Esophagus squamous epithelium (tissue), 5 donors: ENCODE results near the gene IFIH1. TPM values are rescaled to one million over a fixed set of nuclear protein-coding genes. Genes with fewer than 3 reads are reported as not detected.

Source experiments
- DNase-seq: peaks from one replicate; lab custom pipeline; 2025; lab: John Stamatoyannopoulos, UW
- H3K27ac ChIP-seq, 4 donors: fragments of 200-600 bp; sonication (generic); one replicate each; pipeline ENCODE4 v1.5.1; 2016 to 2019; ENCODE audit warnings: mild to moderate bottlenecking in 1 of 4
- H3K27me3 ChIP-seq, 4 donors: fragments of 200-600 bp; sonication (generic); 1 replicate in 3 of 4; 2 replicates in 1 of 4; pipeline versions ENCODE4 v1.5.1 to v1.6.0; 2017 to 2021; ENCODE audit warnings: antibody characterized with exemption in 1 of 4
- H3K36me3 ChIP-seq, 3 donors: fragments of 200-600 bp; sonication (generic); one replicate each; pipeline ENCODE4 v1.5.1; 2016 to 2019
- H3K4me1 ChIP-seq, 3 donors: fragments of 200-600 bp; sonication (generic); one replicate each; pipeline ENCODE4 v1.5.1; 2017 to 2019
- H3K4me3 ChIP-seq, 4 donors: fragments of 200-600 bp; sonication (generic); 1 replicate in 3 of 4; 2 replicates in 1 of 4; pipeline ENCODE4 v1.5.1; 2016 to 2019; ENCODE audit warnings: mild to moderate bottlenecking in 2 of 4, moderate library complexity in 1 of 4
- H3K9me3 ChIP-seq, 3 donors: fragments of 200-600 bp; sonication (generic); one replicate each; pipeline ENCODE4 v1.5.1; 2016 to 2019
- POLR2A ChIP-seq, 4 donors: fragments of 450-650 bp; IDR thresholded peaks; one replicate each; pipeline ENCODE4 v1.6.1; 2017; ENCODE audit warnings: antibody characterized with exemption in 4 of 4, mild to moderate bottlenecking in 4 of 4, moderate library complexity in 3 of 4
- WGBS, 2 donors: methylation state at CpG; one replicate each; pipeline ENCODE4 v1.1.5; 2018; 5-methylcytosine and 5-hydroxymethylcytosine counted together
- intact Hi-C: fragments of 100-400 bp; cut with DNase I; formaldehyde crosslinking; loops from one replicate; pipeline ENCODE4 v1.15.0; 2022
- total RNA-seq, 4 donors: library from RNA; depleted of rRNA; stranded (reverse); fragments of >200 nt; gene quantifications; one replicate each; pipeline ENCODE4 v1.1.0, GENCODE V29; 2016
- TF ChIP-seq, protein P1 (sequence below), 6 experiments: fragments of 450-650 bp in 4 of 6; fragments of 200-600 bp in 2 of 6; sonication (generic) in 2 of 6; IDR thresholded peaks; one replicate each; pipeline ENCODE4 v1.5.1; 2016 to 2019; ENCODE audit warnings: antibody characterized with exemption in 6 of 6, mild to moderate bottlenecking in 4 of 6, moderate library complexity in 4 of 6
- donor health status: DM: yes; HTN: yes; CAD: no.

IFIH1 gene
- total RNA-seq, 4 donors from 2014 or later, result 8.2 to 17.4 (median 10.8) TPM

DNA sequence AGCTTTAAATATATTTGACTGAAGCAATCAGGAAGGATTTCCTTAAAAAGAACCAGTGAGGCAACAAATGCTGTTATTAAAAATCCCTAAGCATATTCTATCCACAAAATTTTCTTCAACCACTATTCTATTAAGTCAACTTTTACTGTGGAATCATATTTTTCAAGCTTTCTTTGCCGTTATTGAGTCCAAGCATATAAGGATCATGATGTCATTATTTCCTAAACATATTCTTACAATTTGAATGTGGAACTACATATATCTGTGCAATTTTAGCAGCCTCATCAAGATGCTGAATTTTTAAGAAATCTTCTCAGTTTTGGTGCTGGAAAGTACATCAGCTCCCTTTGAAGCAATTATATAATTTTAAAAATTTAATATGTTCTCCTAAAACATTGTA lies 5.6 kb downstream of the IFIH1 start:
- Histone ChIP-seq H3K9me3 (no peaks in the 10 kb centered on the region), H3K27ac (no peak overlapping the region), H3K36me3 (peaks cover 0 to 3% (median 0%) of the 10 kb centered on the region in 3 donors), H3K4me1 (peaks cover 11 to 69% (median 15%) of the 10 kb centered on the region in 3 donors), H3K4me3 (no peak overlapping the region), H3K27me3 (no peaks in the 10 kb centered on the region)
- intact Hi-C loops, result no loop called here
- TF ChIP-seq, protein P1, sequence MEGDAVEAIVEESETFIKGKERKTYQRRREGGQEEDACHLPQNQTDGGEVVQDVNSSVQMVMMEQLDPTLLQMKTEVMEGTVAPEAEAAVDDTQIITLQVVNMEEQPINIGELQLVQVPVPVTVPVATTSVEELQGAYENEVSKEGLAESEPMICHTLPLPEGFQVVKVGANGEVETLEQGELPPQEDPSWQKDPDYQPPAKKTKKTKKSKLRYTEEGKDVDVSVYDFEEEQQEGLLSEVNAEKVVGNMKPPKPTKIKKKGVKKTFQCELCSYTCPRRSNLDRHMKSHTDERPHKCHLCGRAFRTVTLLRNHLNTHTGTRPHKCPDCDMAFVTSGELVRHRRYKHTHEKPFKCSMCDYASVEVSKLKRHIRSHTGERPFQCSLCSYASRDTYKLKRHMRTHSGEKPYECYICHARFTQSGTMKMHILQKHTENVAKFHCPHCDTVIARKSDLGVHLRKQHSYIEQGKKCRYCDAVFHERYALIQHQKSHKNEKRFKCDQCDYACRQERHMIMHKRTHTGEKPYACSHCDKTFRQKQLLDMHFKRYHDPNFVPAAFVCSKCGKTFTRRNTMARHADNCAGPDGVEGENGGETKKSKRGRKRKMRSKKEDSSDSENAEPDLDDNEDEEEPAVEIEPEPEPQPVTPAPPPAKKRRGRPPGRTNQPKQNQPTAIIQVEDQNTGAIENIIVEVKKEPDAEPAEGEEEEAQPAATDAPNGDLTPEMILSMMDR (IDR thresholded peaks at IDR 0.05), result no peak
- TF ChIP-seq POLR2A (IDR thresholded peaks at IDR 0.05), result no peak
- WGBS, 2 donors, result 91 to 96% methylated on average over 1 of the region's 1 CpG
- DNase-seq, result no peak

DNA sequence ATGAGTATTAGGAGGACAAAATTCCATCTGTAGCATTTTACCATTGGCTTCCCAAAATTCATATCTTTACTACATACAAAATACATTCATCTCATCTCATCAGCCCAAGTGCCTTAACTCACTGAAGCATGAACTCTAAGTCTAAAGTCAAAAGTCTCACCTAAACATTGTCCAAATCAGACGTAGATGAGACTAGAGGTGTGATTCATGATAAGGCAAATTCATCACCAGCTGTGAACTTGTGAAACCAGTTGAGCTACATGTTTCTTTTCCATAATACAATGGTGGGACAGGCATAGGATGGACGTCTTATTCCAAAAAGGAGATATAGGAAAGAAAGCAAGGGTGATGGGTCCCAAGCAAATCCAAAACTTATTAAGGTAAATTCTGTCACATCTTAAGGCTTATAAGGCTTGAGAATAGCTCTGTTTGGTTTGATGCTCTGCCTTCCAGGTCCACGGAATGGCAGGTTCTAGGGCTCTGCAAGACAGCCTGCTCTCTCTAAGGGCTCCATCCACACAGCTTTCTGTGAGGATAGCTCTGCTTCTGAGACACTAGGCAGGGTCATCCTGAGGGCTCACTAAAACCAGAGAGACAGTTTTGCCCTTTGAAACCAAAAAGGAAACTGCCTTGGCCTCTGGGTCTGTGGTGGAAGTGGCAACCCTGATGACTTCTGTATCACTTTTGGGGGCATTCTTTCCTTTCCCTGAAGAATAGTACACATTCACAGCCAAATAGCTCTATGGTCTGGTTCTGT lies 9.6 kb downstream of the IFIH1 start:
- Histone ChIP-seq H3K36me3 (peaks cover 0 to 24% (median 0%) of the 10 kb centered on the region in 3 donors), H3K9me3 (no peaks in the 10 kb centered on the region), H3K27me3 (no peaks in the 10 kb centered on the region), H3K4me1 (peaks cover 0 to 35% (median 0%) of the 10 kb centered on the region in 3 donors), H3K27ac (no peak overlapping the region), H3K4me3 (no peak overlapping the region)
- DNase-seq, result no peak
- TF ChIP-seq POLR2A (IDR thresholded peaks at IDR 0.05), result no peak
- TF ChIP-seq, protein P1 (IDR thresholded peaks at IDR 0.05), result no peak
- intact Hi-C loops, result no loop called here
- WGBS, 2 donors, result 66 to 68% methylated on average over 3 of the region's 3 CpGs

GRCh38 chr2:162305901-162306300 lies 12.6 kb downstream of the IFIH1 start:
- Histone ChIP-seq H3K4me3 (no peak overlapping the region), H3K4me1 (peaks cover 0 to 21% (median 0%) of the 10 kb centered on the region in 3 donors), H3K36me3 (peaks cover 0 to 24% (median 0%) of the 10 kb centered on the region in 3 donors), H3K27me3 (no peaks in the 10 kb centered on the region), H3K9me3 (no peaks in the 10 kb centered on the region), H3K27ac (no peak overlapping the region)
- 84 to 90% methylated on average over 3 of the region's 3 CpGs for WGBS, 2 donors
- no peak for TF ChIP-seq POLR2A (IDR thresholded peaks at IDR 0.05)
- TF ChIP-seq, protein P1 (IDR thresholded peaks at IDR 0.05), result no peak
- no peak for DNase-seq
- intact Hi-C loops, result no loop called here

- TF ChIP-seq, protein P1 (IDR thresholded peaks at IDR 0.05), result no peak
- Histone ChIP-seq H3K9me3 (no peaks in the 10 kb centered on the region), H3K27me3 (no peaks in the 10 kb centered on the region), H3K4me3 (no peak overlapping the region), H3K36me3 (peaks cover 0 to 36% (median 0%) of the 10 kb centered on the region in 3 donors), H3K4me1 (peaks cover 0 to 4% (median 0%) of the 10 kb centered on the region in 3 donors), H3K27ac (no peak overlapping the region)
- intact Hi-C loops, result no loop called here
- no peak for DNase-seq
- 53 to 88% methylated on average over 1 of the region's 1 CpG for WGBS, 2 donors
Measured at GRCh38 chr2:162301877-162302276, 16.6 kb downstream of the IFIH1 start.

GRCh38 chr2:162301151-162301804 lies 17.2 kb downstream of the IFIH1 start:
- 8 to 13% methylated on average over 6 of the region's 6 CpGs for WGBS, 2 donors
- Histone ChIP-seq H3K36me3 (peaks cover 0 to 32% (median 0%) of the 10 kb centered on the region in 3 donors), H3K9me3 (no peaks in the 10 kb centered on the region), H3K27me3 (no peaks in the 10 kb centered on the region), H3K27ac (no peak overlapping the region), H3K4me1 (peaks cover 0 to 4% (median 0%) of the 10 kb centered on the region in 3 donors), H3K4me3 (no peak overlapping the region)
- no peak for DNase-seq
- TF ChIP-seq, protein P1 (IDR thresholded peaks at IDR 0.05), result peak; percentile 70 to 87 (median 82)
- no peak for TF ChIP-seq POLR2A (IDR thresholded peaks at IDR 0.05)
- intact Hi-C loops, result no loop called here
